Hematopoietic multipotent progenitor cell treated with erythropoietin and hydrocortisone succinate and interleukin-3 and kit ligand, for 15 days (in vitro differentiated cells): ENCODE measurements around the gene UGDH.
"Not testable (repeated sequence)": the region's sequence is repeated elsewhere in the genome, so short reads cannot be mapped to it uniquely, and the experiment has no call there.

Experiments
- DNase-seq: peaks from one replicate; pipeline ENCODE4 v3.0.0-alpha.2; 2015; ENCODE audit warnings: low spot score

Gene UGDH

GRCh38 chr4:39529534-39529933 lies 2.3 kb upstream of the UGDH start:
- no peak for DNase-seq

DNA sequence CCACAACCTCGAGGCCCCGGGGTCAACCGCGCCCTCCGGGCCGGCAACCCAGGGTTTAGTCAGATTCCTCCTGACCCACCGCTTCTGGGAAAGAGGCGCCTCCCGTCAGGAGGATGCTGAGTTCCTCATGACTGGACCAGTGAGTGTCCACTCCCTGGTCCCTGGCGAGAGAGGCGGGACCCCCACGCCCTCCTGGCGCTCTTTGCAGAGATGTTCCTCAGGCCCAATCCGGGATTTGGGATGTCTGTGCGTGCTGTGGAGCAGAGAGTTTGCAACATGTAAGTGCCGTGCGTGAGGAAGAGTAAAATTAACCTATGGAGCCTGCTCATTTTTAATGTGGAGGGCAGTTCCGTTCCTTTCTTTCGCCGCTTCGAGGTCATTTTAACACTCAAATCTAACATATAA lies 824 bp upstream of the UGDH start:
- no peak for DNase-seq

GRCh38 chr4:39526765-39527295 lies 409 bp downstream of the UGDH start:
- DNase-seq = no peak

- no peak for DNase-seq
These were observed 1.2 kb downstream of the UGDH start for GRCh38 chr4:39525822-39526690.

DNA sequence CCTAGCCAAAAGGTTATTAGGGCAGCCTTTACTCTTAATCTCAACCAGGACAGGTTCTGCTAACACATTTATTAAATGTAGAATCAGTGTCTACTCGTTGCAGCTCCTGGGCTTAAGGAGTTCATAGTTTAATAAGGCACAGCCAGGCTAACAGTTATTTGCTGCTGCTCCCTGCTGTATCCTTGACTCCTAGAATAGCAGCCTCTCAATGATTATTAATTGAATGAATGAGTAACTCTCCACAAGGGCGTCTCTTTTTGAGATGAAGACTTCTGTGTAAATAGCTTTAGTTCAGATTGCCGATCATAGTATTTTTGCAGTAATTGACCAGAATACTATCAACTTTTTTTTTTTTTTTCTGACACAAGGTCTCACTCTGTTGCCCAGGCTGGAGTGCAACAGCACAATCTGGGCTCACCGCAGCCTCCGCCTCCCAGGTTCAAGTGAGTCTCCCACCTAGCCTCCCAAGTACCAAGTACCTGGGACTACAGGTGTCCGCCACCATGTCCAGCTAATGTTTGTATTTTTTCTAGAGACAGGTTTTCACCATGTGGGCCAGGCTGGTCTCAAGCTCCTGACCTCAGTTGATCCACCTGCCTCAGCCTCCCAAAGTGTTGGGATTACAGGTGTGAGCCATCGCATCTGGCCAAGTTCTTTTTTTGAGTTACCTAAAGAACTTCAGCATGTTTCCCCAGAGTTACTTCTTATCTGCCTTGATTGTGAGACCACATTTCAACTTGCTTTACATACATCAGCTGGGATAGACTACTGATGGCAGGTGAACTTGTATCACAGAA lies 2.9 kb downstream of the UGDH start:
- DNase-seq = no peak

GRCh38 chr4:39522068-39522467 lies 5.2 kb downstream of the UGDH start:
- DNase-seq = no peak

DNA sequence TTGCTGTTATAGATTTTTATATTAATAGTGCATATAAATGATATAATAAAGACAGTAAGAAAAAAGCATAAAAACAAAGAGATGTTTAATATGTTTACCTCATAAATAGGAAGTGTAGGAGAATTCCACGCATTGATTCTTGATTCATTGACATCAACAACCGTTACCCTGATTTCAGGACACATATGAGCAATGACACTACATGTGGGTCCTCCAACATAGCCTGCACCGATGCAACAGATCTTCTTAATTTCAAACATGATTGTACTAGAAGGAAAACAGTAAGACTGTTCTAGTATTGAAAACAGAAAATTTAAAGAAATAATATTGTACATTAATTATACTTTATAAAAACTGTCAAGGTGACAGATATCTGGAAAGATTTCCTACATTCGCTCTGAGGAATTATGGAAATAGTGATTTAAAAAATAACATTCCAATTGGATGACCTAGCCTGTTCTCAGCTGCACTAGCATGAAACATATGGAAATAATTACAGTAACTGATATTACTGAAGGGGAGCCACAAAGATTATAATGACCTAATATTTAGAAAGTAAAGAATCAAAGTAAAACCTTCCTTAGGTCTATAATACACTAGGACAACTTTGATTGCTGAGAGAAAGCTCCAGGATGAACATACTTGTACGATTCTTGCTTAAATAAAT lies 5.9 kb downstream of the UGDH start:
- DNase-seq = no peak

GRCh38 chr4:39518484-39518883 lies 8.8 kb downstream of the UGDH start:
- no peak for DNase-seq

DNA sequence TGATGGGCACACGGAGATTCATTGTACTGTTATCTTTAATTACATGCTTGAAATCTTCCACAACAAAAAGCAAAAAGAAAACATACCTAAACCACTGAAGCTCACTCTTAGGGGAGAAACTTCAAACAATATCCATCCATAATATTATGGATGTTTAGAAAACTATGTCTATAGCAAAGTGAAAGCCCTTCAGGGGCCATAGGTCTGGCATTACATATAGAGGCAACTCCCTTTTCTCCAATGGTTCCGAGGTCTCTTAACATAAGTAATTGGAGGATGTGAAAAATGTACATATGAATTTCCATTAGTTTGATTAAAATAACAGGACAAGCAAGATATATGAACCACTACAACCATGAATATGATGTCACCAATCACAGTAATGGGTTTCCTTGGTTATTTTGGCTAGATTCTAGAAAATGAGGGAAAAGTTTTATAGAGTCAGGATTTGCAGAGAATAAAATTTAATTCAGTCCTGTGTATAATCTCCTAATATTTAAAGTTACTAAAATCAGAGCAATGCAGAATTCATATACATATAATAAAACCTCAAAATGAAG lies 10.8 kb downstream of the UGDH start:
- no peak for DNase-seq

GRCh38 chr4:39515669-39516401 lies 11.4 kb downstream of the UGDH start:
- DNase-seq = not testable (repeated sequence)

- peak; percentile 67 for DNase-seq
These were observed 12.3 kb downstream of the UGDH start for GRCh38 chr4:39514888-39515401.

DNA sequence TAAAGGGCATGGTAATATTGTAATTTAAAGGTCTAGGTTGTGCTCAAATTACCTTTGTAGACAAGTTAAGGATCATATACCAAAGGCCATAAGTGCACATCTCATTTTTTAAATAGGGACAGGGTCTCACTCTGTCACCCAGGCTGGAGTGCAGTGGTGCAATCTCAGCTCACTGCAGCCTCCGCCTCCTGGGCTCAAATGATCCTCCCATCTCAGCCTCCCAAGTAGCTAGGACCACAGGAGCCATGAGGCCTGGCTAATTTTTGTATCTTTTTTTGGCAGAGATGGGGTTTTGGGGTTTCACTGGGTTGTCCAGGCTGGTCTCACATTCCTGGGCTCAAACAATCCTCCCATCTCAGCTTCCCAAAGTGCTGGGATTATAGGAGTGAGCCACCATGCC lies 13.0 kb downstream of the UGDH start:
- DNase-seq = not testable (repeated sequence)

DNA sequence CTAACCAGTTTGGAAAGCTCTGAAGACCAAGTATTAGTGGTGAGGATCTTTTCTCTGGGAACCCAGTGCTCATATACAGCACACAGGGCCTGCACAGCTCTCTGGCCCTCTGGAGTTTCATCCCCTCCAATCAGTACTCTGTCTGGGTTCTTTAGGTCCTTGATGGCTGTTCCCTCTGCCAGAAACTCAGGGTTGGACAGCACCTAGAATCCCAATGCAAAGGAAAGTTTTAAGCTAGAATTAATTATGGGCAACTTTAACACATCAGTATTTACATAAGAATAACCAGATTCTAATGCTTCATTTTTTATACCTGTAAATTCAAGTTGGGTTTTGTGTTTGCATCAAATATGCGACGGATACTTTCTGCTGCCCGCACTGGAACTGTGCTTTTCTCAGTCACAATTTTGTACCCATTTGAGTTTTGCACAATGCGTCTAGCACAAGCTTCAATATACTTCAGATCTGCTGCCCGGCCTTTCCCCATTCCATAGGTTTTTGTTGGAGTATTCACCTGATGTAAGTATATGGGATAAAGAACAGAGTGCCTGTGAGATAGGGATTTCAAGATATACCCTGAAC lies 16.8 kb downstream of the UGDH start:
- no peak for DNase-seq

- DNase-seq = no peak
These were observed 21.7 kb downstream of the UGDH start for GRCh38 chr4:39505581-39505980.

GRCh38 chr4:39504538-39504937 lies 22.7 kb downstream of the UGDH start:
- no peak for DNase-seq

- not testable (repeated sequence) for DNase-seq
These were observed 24.6 kb downstream of the UGDH start for GRCh38 chr4:39502664-39503035.

DNA sequence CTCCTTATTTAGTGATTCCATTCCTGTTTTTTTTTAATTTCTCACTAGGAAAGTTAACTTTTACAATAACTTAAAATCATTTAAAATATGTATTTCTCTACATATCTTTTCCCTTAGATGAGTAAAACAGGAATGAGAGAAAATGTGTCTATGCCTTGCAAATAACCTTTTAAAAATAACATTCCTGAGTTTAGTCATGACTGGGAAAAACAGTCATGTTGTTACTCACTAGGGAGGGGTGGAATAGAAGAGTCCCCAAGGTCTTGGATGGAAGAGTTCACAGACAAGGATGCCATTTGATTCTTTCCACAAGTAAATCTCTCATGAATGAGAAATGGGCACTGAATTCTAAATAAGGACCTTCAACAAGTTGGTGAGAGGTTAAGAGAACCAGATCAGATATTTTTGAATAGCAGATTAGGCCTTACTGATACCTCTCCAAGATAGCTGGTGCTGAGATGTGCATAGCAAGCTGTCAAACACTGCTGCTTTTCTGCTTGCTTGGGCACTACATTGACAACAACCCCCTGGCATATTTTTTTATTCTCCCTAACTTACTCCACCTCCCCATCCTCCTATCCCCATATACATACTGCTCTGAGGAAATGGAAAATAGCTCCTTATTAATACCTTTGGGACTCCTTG lies 25.1 kb downstream of the UGDH start:
- DNase-seq = no peak

DNA sequence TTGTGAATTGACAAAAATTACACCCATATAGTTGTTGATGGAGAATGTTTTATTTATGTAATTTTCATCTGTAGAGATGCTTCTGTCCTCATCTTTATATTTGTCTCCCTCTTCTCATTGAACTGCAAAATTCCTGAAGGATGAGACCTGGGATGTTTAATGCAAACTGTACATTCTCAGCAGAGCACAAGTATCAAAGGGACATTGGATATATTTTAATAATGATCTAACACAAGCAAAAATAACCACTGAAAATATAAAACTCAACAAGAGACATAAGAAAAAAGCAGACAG lies 28.6 kb downstream of the UGDH start:
- DNase-seq = no peak

GRCh38 chr4:39497909-39498726 lies 29.1 kb downstream of the UGDH start:
- DNase-seq = peak; percentile 17
